ENCODE data around the gene OR8B8. TPM values are rescaled to one million over a fixed set of nuclear protein-coding genes. Genes with fewer than 3 reads are reported as not detected.
A peak's percentile ranks its signal among the peaks of the same experiment; 100 is the strongest.
"Not testable (repeated sequence)": the region's sequence is repeated elsewhere in the genome, so short reads cannot be mapped to it uniquely, and the experiment has no call there.

The OR8B8 gene
- total RNA-seq, 1 experiment from 2014 or later, result not detected

DNA sequence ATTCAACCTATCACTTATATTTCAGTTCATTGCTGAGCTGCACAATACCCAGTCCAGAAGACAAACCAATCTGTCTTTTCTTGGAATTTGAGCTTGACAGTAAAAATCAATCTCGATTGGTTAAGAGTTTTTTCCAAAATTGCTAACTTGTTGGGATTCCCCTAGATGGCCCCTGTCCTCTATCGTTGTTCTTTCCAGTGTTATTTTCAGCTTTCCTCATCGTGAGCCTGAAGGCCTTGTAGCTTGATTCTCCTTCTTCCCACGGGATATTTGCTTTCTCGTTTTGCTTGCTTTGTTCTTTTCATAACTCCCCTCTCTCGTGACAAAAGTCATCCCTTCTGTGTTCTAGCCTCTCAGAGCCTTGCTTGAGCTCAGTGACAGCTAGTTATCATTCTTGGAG lies 3.1 kb downstream of the OR8B8 start:
- DNase-seq (ENCODE audit: low spot score), result no peak

- no peak for DNase-seq (ENCODE audit: low spot score)
Observed at GRCh38 chr11:124441519-124441918, 4.0 kb downstream of the OR8B8 start.

DNA sequence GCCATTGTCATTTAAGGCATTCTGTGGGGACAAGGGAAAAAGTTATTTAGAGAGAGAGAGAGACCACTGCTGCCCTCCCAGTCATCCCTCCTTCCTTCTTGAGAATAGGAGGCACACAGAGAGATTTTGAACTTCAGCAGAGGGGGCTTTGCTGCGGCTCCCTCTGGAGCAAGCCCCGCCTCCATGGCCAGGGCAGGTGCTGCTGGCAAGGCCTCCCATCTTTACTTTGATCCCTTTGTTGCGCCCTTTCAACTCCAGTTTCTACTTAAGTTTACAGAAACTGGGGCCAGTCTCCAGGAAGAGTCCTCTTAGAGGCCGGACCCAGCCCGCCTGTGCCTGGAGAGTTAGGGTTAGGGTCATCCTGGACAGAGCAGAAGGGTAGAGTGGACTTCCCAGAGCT lies 4.4 kb downstream of the OR8B8 start:
- no peak for DNase-seq (ENCODE audit: low spot score)

GRCh38 chr11:124440608-124441007 lies 4.9 kb downstream of the OR8B8 start:
- DNase-seq (ENCODE audit: low spot score), result no peak

- no peak for DNase-seq (ENCODE audit: low spot score)
Observed at GRCh38 chr11:124434699-124435098, 10.8 kb downstream of the OR8B8 start.

GRCh38 chr11:124429599-124429998 lies 15.9 kb downstream of the OR8B8 start:
- DNase-seq (ENCODE audit: low spot score), result no peak

GRCh38 chr11:124424384-124424921 lies 21.0 kb downstream of the OR8B8 start, which contains the start of gene OR8B4:
OR8B4 (minus strand) TSS chr11:124424871; CDS start chr11:124424871, 0 bp downstream.
- no peak for DNase-seq (ENCODE audit: low spot score)

DNA sequence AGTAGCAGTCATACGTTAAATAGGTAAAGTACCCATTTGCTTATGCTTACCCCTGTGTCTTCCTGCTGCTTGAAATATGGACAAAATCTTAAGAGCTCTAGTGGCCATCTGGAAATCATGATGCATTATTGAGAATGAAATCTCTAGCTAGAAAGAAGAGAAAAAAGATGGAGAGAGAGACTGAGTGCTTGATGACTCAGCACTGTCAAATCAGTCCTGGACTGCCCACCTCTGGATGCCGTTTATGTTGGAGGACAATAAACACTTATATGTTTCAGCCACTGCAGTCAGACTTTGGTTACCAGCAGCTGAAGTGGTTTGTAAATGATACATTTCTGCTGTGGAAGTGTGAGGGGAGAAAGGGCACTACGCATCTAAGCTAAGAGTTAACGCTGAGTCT lies 24.5 kb downstream of the OR8B8 start:
- DNase-seq (ENCODE audit: low spot score), result no peak

GRCh38 chr11:124415356-124415923 lies 30.1 kb downstream of the OR8B8 start:
- peak; percentile 42 for DNase-seq (ENCODE audit: low spot score)

DNA sequence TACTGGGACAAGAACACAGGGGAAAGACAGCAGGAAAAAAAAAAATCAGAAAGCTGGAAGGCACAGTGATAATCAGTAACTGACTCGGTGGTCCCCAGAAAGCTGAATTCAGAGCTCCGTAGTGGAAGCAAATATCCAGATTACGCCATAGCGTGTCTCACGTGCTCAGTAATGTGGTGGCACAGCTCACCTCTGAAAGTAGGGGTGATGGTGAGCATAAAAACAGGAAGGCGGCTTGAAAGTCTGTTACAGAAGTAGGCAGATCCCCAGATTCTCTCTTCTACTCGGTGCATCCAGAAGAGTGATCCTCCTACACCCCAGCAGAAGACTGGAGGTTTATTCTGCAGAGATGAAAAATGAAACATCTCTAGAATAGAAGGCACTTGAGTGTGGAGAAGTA lies 35.6 kb downstream of the OR8B8 start:
- no peak for DNase-seq (ENCODE audit: low spot score)

- DNase-seq (ENCODE audit: low spot score), result no peak
Observed at GRCh38 chr11:124405581-124405980, 39.9 kb downstream of the OR8B8 start.

- not testable (repeated sequence) for DNase-seq (ENCODE audit: low spot score)
Observed at GRCh38 chr11:124403186-124403585, 42.3 kb downstream of the OR8B8 start.

DNA sequence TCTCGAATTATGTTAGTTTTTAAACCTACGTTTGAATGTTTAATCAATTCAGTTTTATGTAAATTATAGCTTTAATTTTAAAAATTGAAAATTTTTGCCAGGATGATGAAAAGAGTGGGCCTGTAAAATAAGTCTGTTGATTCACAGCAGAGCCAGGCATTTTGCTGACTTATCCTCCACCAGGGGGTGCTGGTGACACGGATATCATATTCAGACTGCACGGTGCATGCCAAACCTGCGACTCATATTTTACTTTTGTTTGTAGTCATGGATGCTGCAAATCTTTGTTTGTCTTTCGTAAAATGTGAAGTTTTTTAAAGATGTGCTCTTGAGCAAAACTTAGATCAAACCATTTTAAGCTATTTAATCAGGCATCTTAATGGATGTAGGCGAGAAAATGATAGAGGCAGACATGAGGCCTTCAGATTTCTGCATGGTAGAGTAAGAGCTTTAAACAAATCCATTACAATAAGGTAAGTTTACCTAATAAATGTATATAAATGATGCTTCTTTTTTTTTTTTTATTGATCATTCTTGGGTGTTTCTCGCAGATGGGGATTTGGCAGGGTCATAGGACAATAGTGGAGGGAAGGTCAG lies 43.1 kb downstream of the OR8B8 start:
- peak; percentile 84 for DNase-seq (ENCODE audit: low spot score)

DNA sequence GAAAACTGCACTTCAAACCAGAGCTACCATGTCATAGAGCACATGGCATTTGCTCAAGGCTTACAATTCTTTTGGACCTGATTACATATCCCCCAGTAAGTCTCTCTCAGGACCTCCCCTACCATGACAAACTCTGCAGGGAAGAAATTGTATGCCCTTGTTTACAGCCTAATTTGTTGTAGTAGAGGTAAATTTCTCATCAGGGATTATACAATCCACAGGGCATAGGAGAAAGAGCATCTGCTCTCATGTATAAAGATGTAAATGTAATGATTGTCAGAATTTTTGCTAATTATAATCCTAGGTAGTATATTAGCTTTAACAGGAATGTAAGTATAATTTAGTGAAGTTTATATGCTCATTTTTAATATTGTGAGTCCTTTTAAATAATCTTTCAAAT lies 46.6 kb downstream of the OR8B8 start, which contains the start of gene OR8B3:
Gene OR8B3, minus strand, starts transcription at position 101 of the 400 bp plus-strand sequence. CDS start 1,673 bp downstream, outside the sequence.
- no peak for DNase-seq (ENCODE audit: low spot score)

DNA sequence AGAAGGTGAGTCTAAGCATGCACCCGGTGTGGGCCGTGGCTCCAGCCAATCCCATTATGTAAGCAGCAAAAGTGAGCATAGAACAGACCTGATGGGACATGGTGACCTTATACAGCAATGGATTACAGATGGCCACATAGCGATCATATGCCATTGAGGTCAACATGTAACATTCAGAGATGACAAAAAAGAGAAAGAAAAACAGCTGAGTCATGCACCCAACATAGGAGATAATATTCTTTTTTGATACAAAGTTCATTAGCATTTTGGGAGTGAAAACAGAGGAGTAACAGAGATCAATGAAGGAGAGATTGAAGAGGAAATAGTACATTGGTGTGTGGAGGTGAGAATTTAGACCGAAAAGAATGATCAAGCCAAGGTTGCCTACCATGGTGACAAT lies 48.6 kb downstream of the OR8B8 start:
- not testable (repeated sequence) for DNase-seq (ENCODE audit: low spot score)

DNA sequence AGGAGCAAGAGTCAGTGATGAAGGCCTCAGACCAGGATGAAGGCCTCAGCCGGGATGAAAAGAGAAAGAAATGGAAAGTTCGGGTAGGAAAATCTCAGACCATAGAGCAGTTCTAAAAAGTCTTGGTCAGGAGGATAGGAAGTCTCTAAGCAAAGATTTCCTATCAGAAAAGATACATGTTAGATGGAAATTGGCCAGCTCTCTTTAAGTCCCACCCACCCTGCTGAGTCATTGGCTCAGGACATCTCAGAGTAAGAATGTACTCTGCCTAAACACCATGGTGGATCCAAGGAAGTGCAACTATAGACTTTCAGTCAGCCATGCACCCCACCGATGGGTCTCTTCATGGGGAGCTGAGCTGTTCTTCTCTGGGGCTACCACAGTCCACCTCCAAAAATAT lies 51.1 kb downstream of the OR8B8 start:
- no peak for DNase-seq (ENCODE audit: low spot score)

Other genes with a start within 250 kb of the OR8B8 start
- gene OR8G1, start 204.6 kb downstream of the OR8B8 start, total RNA-seq (2014; rRNA removed; shearing (Covaris generic)), result not detected in 2 replicates
- not detected in 2 replicates for gene OR8G5, start 189.3 kb downstream of the OR8B8 start, total RNA-seq (2014; rRNA removed; shearing (Covaris generic))
- gene OR8D1, start 131.7 kb downstream of the OR8B8 start, total RNA-seq (2014; rRNA removed; shearing (Covaris generic)), result not detected in 2 replicates
- gene OR8D2, start 125.5 kb downstream of the OR8B8 start, total RNA-seq (2014; rRNA removed; shearing (Covaris generic)), result not detected in 2 replicates
- gene OR8B2, start 61.2 kb downstream of the OR8B8 start, total RNA-seq (2014; rRNA removed; shearing (Covaris generic)), result not detected in 2 replicates
- gene OR8B3, start 46.7 kb downstream of the OR8B8 start, total RNA-seq (2014; rRNA removed; shearing (Covaris generic)), result not detected in 2 replicates
- not detected in 2 replicates for gene OR8B4, start 20.8 kb downstream of the OR8B8 start, total RNA-seq (2014; rRNA removed; shearing (Covaris generic))
- not detected in 2 replicates for gene OR8B12, start 98.0 kb upstream of the OR8B8 start, total RNA-seq (2014; rRNA removed; shearing (Covaris generic))
- not detected in 2 replicates for gene OR8A1, start 124.3 kb upstream of the OR8B8 start, total RNA-seq (2014; rRNA removed; shearing (Covaris generic))
- gene PANX3, start 165.7 kb upstream of the OR8B8 start, total RNA-seq (2014; rRNA removed; shearing (Covaris generic)), result not detected in 2 replicates
- 45.8 and 63.0 TPM in 2 replicates for gene TBRG1, start 177.2 kb upstream of the OR8B8 start, total RNA-seq (2014; rRNA removed; shearing (Covaris generic))
- 6.8 and 6.9 TPM in 2 replicates for gene SIAE, start 228.0 kb upstream of the OR8B8 start, total RNA-seq (2014; rRNA removed; shearing (Covaris generic))
- 2.9 and 7.2 TPM in 2 replicates for gene SPA17, start 228.2 kb upstream of the OR8B8 start, total RNA-seq (2014; rRNA removed; shearing (Covaris generic))